ENCODE data around the gene SLIT1. TPM values are rescaled to one million over a fixed set of nuclear protein-coding genes. Genes with fewer than 3 reads are reported as not detected.

Gene SLIT1
- total RNA-seq, 4 donors from 2014 or later: 0.04 to 0.13 TPM; not detected in 2

DNA sequence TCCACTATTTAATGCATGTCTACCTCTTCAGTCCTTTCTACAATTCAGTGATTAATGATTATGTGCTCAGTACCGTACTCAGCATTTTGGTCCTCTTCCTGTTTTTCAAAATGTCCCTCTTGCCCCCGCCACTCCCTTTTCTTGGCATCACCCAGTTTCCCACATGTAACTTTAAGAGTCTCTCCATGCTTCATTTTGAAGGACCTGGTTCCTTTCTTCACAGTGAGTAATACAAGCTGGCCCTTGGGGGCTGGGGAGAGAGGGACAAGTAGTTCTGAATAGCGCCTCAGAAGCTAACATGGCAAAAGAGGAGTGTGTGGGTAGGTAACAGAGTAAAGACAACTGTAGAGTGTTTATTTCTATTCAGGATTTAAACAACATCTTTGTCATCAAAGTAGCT lies 34.6 kb upstream of the SLIT1 start:
- 74 to 86% methylated on average over 2 of the region's 3 CpGs for WGBS, 2 donors (ENCODE audit: low coverage in 1 of 2)

DNA sequence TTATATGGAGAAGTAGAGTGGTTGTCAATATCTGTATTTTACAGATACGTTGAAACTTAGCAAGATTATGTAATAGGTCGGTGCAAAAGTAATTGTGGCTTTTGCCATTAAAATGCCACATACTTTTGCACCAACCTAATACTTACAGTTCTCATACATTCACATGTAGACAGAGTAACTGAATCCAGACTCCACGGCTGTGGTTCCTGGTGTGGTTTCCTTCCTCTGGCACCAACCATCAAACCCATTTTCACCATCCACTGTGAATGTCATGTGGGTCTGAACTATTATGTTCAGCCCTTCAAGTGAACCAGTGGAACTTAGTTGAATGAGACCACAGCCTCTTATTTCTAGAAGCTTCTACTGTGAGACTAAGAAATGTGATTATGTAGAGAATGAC lies 31.5 kb upstream of the SLIT1 start:
- TF ChIP-seq POLR2A (IDR thresholded peaks at IDR 0.05) (no peak), CTCF (IDR thresholded peaks at IDR 0.05) (no peak), EP300 (IDR thresholded peaks at IDR 0.05) (no peak), POLR2AphosphoS5 (IDR thresholded peaks at IDR 0.05) (no peak)
- H3K36me3 ChIP-seq: peaks cover 0 to 24% of the 10 kb centered on the region in 2 donors
- no peaks in the 10 kb centered on the region for H3K9me3 ChIP-seq
- H3K27me3 ChIP-seq: no peaks in the 10 kb centered on the region
- no peak overlapping the region for H3K4me3 ChIP-seq
- no peak overlapping the region for H3K27ac ChIP-seq
- H3K4me1 ChIP-seq: no peaks in the 10 kb centered on the region
- no peak for ATAC-seq
- WGBS, 2 donors (ENCODE audit: low coverage in 1 of 2): 60 to 86% methylated on average over 3 of the region's 3 CpGs

More for the DNA sequence above, 34.6 kb upstream of the SLIT1 start:
- TF ChIP-seq POLR2A (IDR thresholded peaks at IDR 0.05): no peak
- no peak for TF ChIP-seq POLR2AphosphoS5 (IDR thresholded peaks at IDR 0.05)
- TF ChIP-seq EP300 (IDR thresholded peaks at IDR 0.05): no peak
- Histone ChIP-seq H3K27ac (no peak overlapping the region), H3K4me3 (no peak overlapping the region), H3K4me1 (no peaks in the 10 kb centered on the region), H3K9me3 (no peaks in the 10 kb centered on the region), H3K27me3 (no peaks in the 10 kb centered on the region), H3K36me3 (peaks cover 0 to 46% of the 10 kb centered on the region in 2 donors)
- ATAC-seq: no peak

GRCh38 chr10:97215619-97216260 lies 30.0 kb upstream of the SLIT1 start:
- TF ChIP-seq CTCF (IDR thresholded peaks at IDR 0.05): no peak
- no peak for TF ChIP-seq POLR2AphosphoS5 (IDR thresholded peaks at IDR 0.05)
- no peak for TF ChIP-seq EP300 (IDR thresholded peaks at IDR 0.05)
- TF ChIP-seq POLR2A (IDR thresholded peaks at IDR 0.05): no peak
- Histone ChIP-seq H3K36me3 (peaks cover 0 to 10% of the 10 kb centered on the region in 2 donors), H3K27ac (no peak overlapping the region), H3K4me1 (no peaks in the 10 kb centered on the region), H3K9me3 (no peaks in the 10 kb centered on the region), H3K27me3 (no peaks in the 10 kb centered on the region), H3K4me3 (no peak overlapping the region)
- 90 to 95% methylated on average over 7 to 9 of the region's 15 CpGs for WGBS, 2 donors (ENCODE audit: low coverage in 1 of 2)
- ATAC-seq: no peak

DNA sequence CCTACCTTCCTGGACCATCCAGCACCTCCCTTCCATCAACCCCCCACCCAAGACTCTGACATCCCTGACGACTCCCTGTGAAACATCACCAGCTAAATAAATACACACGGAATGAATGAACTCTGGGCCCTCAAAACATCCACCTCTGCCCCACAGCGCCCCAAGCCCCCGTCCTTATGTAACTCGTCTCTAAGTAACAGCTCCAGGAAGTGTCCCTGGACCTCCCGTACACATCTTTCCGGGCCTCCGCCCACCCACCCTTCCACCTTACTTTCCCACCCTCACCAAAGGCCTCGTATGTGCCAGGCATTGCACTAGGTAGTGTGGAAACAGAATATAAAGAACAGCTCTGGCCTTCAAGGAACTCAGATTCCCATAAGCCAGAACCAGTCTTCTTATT lies 27.7 kb upstream of the SLIT1 start:
- H3K27me3 ChIP-seq: peaks cover 11% of the 10 kb centered on the region
- H3K36me3 ChIP-seq: peaks cover 0 to 5% of the 10 kb centered on the region in 2 donors
- H3K4me1 ChIP-seq: peaks cover 0 to 3% (median 0%) of the 10 kb centered on the region in 3 donors
- no peak overlapping the region for H3K27ac ChIP-seq
- WGBS, 2 donors (ENCODE audit: low coverage in 1 of 2): 48 to 66% methylated on average over 7 to 8 of the region's 9 CpGs
- H3K4me3 ChIP-seq: no peak overlapping the region
- TF ChIP-seq POLR2AphosphoS5 (IDR thresholded peaks at IDR 0.05) (no peak), CTCF (IDR thresholded peaks at IDR 0.05) (no peak), EP300 (IDR thresholded peaks at IDR 0.05) (no peak), POLR2A (IDR thresholded peaks at IDR 0.05) (no peak)
- no peaks in the 10 kb centered on the region for H3K9me3 ChIP-seq
- ATAC-seq: no peak

- Histone ChIP-seq H3K4me1 (peaks cover 0 to 3% (median 0%) of the 10 kb centered on the region in 3 donors), H3K36me3 (peaks cover 0 to 5% of the 10 kb centered on the region in 2 donors), H3K27me3 (peaks cover 21% of the 10 kb centered on the region), H3K9me3 (no peaks in the 10 kb centered on the region), H3K4me3 (no peak overlapping the region), H3K27ac (no peak overlapping the region)
- WGBS, 2 donors (ENCODE audit: low coverage in 1 of 2): no CpG with 5 or more reads among the region's 9 CpGs
- ATAC-seq: no peak
- TF ChIP-seq POLR2AphosphoS5 (IDR thresholded peaks at IDR 0.05): no peak
- no peak for TF ChIP-seq EP300 (IDR thresholded peaks at IDR 0.05)
- TF ChIP-seq POLR2A (IDR thresholded peaks at IDR 0.05): no peak
- TF ChIP-seq CTCF (IDR thresholded peaks at IDR 0.05): no peak
Measured at GRCh38 chr10:97211229-97211628, 25.5 kb upstream of the SLIT1 start.
